K562 (cell line): Measurements from ENCODE around the gene WDR70. TPM values are rescaled to one million over a fixed set of nuclear protein-coding genes. Genes with fewer than 3 reads are reported as not detected.

Experiments
- BCOR ChIP-seq: fragments of 450-650 bp; IDR thresholded peaks from 2 replicates; pipeline ENCODE4 v1.6.1; 2016
- CBX2 ChIP-seq: fragments of 200-600 bp; sonication (generic); IDR thresholded peaks from one replicate; pipeline ENCODE4 v1.6.1; 2012; ENCODE audit warnings: mild to moderate bottlenecking, low read length, inconsistent platforms; ENCODE audit not compliant: insufficient read depth, poor library complexity, severe bottlenecking
- MCM2 ChIP-seq: fragments of 450-650 bp; IDR thresholded peaks from 2 replicates; pipeline ENCODE4 v1.6.1; 2017; ENCODE audit warnings: low read depth, mild to moderate bottlenecking
- NCOA2 ChIP-seq, 2 experiments: fragments of 450-650 bp; IDR thresholded peaks; 2 replicates each; pipeline ENCODE4 v1.6.1; 2018; ENCODE audit warnings: mild to moderate bottlenecking in 2 of 2, moderate library complexity in 1 of 2; ENCODE audit not compliant: partially characterized antibody in 2 of 2
- NFIC ChIP-seq: fragments of 450-650 bp; IDR thresholded peaks from 2 replicates; pipeline ENCODE4 v1.6.1; 2017; ENCODE audit warnings: mild to moderate bottlenecking, inconsistent platforms
- POLR2B ChIP-seq: fragments of 450-650 bp; IDR thresholded peaks from 2 replicates; pipeline ENCODE4 v1.6.1; 2018; ENCODE audit warnings: low read depth; ENCODE audit not compliant: partially characterized antibody
- RAD21 ChIP-seq, 2 experiments: fragments of 250-450 bp in 1 of 2; fragments of 450-650 bp in 1 of 2; sonication (Bioruptor Pico) in 1 of 2; formaldehyde crosslinking in 1 of 2; IDR thresholded peaks in 1 of 2; conservative IDR thresholded peaks in 1 of 2; 2 replicates each; pipeline versions ENCODE4 v1.4.0 to v1.8.0; 2020 to 2022; ENCODE audit warnings: mild to moderate bottlenecking in 2 of 2, moderate library complexity in 1 of 2
- SMARCA4 ChIP-seq: fragments of 450-650 bp; IDR thresholded peaks from 2 replicates; pipeline ENCODE4 v1.6.1; 2016
- SUPT5H ChIP-seq: fragments of 450-650 bp; IDR thresholded peaks from 2 replicates; pipeline ENCODE4 v1.6.1; 2016
- ZBTB8A ChIP-seq: fragments of 450-650 bp; IDR thresholded peaks from 2 replicates; pipeline ENCODE4 v1.6.1; 2018; ENCODE audit warnings: mild to moderate bottlenecking, moderate library complexity; ENCODE audit not compliant: partially characterized antibody
- ZC3H8 ChIP-seq: fragments of 450-650 bp; IDR thresholded peaks from 2 replicates; pipeline ENCODE4 v1.6.1; 2017
- ZNF197 ChIP-seq: fragments of 200-800 bp; sonication (Bioruptor generic); IDR thresholded peaks from 2 replicates; pipeline ENCODE4 v1.6.1; 2016; ENCODE audit warnings: low read depth, missing genetic modification characterization, missing compliant biosample characterization
- ZNF76 ChIP-seq: fragments of 250-450 bp; sonication (Bioruptor Pico); IDR thresholded peaks from 2 replicates; pipeline ENCODE4 v1.4.0; 2020; ENCODE audit warnings: mild to moderate bottlenecking, moderate library complexity, borderline replicate concordance
- polyA plus RNA-seq, 8 experiments: library from polyadenylated mRNA; depleted of rRNA in 4 of 8; stranded (reverse) in 5 of 8; unstranded in 3 of 8; fragments of >200 nt; fragmentation: Nextera tagmentation in 2 of 8; fragmentation: Illumina TruSeq in 1 of 8; extraction: Ambion mirVana in 2 of 8; extraction: Trizol in 1 of 8; gene quantifications; 2 replicates each; pipeline versions ENCODE4 v1.2.1 to v1.2.3, GENCODE V29; 2011 to 2014; ENCODE audit warnings: inconsistent platforms in 1 of 8, missing spikeins in 1 of 8
- total RNA-seq, 7 experiments: library from RNA; depleted of rRNA in 6 of 7; stranded (reverse); fragments of >200 nt in 6 of 7; fragmentation: Illumina TruSeq in 2 of 7; extraction: Trizol in 2 of 7; gene quantifications; 2 replicates each; pipeline versions ENCODE4 v1.2.1 to v1.2.3, GENCODE V29; 2011 to 2021; ENCODE audit warnings: low replicate concordance in 1 of 7
- TF ChIP-seq, protein P1 (sequence below), 2 experiments: fragments of 450-650 bp in 1 of 2; sonication (generic) in 1 of 2; formaldehyde crosslinking in 1 of 2; IDR thresholded peaks; 2 replicates each; pipeline versions ENCODE4 v1.7.1 to v1.9.0; 2016 to 2022; ENCODE audit warnings: inconsistent platforms in 1 of 2, mild to moderate bottlenecking in 1 of 2, missing genetic modification reagents in 1 of 2
- TF ChIP-seq, protein P2 (sequence below), 2 experiments: fragments of 450-650 bp; IDR thresholded peaks; 2 replicates each; pipeline ENCODE4 v1.6.1; 2016

Gene WDR70
- total and polyA plus RNA-seq, 9 of the 15 experiments (the other 6 are each of a cell fraction or from before 2014, with no cell fraction given), result 16.8 to 46.6 (median 38.8) TPM

GRCh38 chr5:37552770-37553719, 173.9 kb downstream of the WDR70 start (continued):
- TF ChIP-seq, protein P1, sequence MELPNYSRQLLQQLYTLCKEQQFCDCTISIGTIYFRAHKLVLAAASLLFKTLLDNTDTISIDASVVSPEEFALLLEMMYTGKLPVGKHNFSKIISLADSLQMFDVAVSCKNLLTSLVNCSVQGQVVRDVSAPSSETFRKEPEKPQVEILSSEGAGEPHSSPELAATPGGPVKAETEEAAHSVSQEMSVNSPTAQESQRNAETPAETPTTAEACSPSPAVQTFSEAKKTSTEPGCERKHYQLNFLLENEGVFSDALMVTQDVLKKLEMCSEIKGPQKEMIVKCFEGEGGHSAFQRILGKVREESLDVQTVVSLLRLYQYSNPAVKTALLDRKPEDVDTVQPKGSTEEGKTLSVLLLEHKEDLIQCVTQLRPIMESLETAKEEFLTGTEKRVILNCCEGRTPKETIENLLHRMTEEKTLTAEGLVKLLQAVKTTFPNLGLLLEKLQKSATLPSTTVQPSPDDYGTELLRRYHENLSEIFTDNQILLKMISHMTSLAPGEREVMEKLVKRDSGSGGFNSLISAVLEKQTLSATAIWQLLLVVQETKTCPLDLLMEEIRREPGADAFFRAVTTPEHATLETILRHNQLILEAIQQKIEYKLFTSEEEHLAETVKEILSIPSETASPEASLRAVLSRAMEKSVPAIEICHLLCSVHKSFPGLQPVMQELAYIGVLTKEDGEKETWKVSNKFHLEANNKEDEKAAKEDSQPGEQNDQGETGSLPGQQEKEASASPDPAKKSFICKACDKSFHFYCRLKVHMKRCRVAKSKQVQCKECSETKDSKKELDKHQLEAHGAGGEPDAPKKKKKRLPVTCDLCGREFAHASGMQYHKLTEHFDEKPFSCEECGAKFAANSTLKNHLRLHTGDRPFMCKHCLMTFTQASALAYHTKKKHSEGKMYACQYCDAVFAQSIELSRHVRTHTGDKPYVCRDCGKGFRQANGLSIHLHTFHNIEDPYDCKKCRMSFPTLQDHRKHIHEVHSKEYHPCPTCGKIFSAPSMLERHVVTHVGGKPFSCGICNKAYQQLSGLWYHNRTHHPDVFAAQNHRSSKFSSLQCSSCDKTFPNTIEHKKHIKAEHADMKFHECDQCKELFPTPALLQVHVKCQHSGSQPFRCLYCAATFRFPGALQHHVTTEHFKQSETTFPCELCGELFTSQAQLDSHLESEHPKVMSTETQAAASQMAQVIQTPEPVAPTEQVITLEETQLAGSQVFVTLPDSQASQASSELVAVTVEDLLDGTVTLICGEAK (IDR thresholded peaks at IDR 0.05), result no peak
- TF ChIP-seq, protein P1 (CRISPR knock-in tag; IDR thresholded peaks at IDR 0.05), result no peak
- TF ChIP-seq ZC3H8, result no peak
- TF ChIP-seq RAD21 (CRISPR knock-in tag; conservative IDR thresholded peaks at IDR 0.05 in 1 of 2, IDR thresholded peaks at IDR 0.05 in 1 of 2), result no peak
- no peak for TF ChIP-seq ZBTB8A
- peak; percentile 38; the same call in 1 of the 2 replicates for TF ChIP-seq SUPT5H
- TF ChIP-seq ZNF197 (CRISPR knock-in tag), result no peak
- TF ChIP-seq NFIC, result peak; percentile 89
- TF ChIP-seq BCOR, result no peak
- TF ChIP-seq NCOA2 (IDR thresholded peaks at IDR 0.05; ENCODE audit: partially characterized antibody in 2 of 2), result peak in 1 of 2 experiments; percentile 80
- no peak for TF ChIP-seq MCM2
- TF ChIP-seq CBX2, result no peak
- TF ChIP-seq, protein P2, sequence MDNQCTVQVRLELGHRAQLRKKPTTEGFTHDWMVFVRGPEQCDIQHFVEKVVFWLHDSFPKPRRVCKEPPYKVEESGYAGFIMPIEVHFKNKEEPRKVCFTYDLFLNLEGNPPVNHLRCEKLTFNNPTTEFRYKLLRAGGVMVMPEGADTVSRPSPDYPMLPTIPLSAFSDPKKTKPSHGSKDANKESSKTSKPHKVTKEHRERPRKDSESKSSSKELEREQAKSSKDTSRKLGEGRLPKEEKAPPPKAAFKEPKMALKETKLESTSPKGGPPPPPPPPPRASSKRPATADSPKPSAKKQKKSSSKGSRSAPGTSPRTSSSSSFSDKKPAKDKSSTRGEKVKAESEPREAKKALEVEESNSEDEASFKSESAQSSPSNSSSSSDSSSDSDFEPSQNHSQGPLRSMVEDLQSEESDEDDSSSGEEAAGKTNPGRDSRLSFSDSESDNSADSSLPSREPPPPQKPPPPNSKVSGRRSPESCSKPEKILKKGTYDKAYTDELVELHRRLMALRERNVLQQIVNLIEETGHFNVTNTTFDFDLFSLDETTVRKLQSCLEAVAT (IDR thresholded peaks at IDR 0.05), result peak in 1 of 2 experiments; percentile 82; a peak in 1 of 4 replicates
- no peak for TF ChIP-seq ZNF76
- TF ChIP-seq SMARCA4, result peak; percentile 93
- TF ChIP-seq POLR2B, result no peak
